HEK293 (cell line): Measurements from ENCODE around the gene FOXP1.

Source experiments
- CTCF ChIA-PET: fragments of 350-600 bp; formaldehyde crosslinking; extraction: SDS; loops from one replicate; lab custom pipeline; 2021; ENCODE audit warnings: antibody characterized with exemption; lab: Yijun Ruan, JAX
- POLR2A ChIA-PET: fragments of 300-600 bp; formaldehyde crosslinking; extraction: SDS; loops from one replicate; lab custom pipeline; 2020; ENCODE audit warnings: antibody characterized with exemption, inconsistent platforms; lab: Yijun Ruan, JAX
- H3K27ac ChIP-seq: fragments of 200-500 bp; sonication (Bioruptor generic); 2 replicates; pipeline ENCODE4 v1.5.1; 2014; ENCODE audit warnings: low read depth, low read length, control low read depth, inconsistent platforms; ENCODE audit errors: extremely low read depth
- H3K36me3 ChIP-seq, 2 experiments: fragments of 200-500 bp in 1 of 2; sonication (Bioruptor generic) in 1 of 2; 1 replicate in 1 of 2; 2 replicates in 1 of 2; pipeline ENCODE4 v1.5.1; 2014 to 2017; ENCODE audit warnings: inconsistent platforms in 2 of 2, low read length in 2 of 2; ENCODE audit not compliant: control insufficient read depth in 2 of 2, insufficient read depth in 1 of 2
- H3K4me1 ChIP-seq: fragments of 200-500 bp; sonication (Bioruptor generic); 2 replicates; pipeline ENCODE4 v1.5.1; 2014; ENCODE audit warnings: mild to moderate bottlenecking, low read length, inconsistent platforms; ENCODE audit not compliant: control insufficient read depth, insufficient read depth
- H3K4me3 ChIP-seq: 2 replicates; pipeline ENCODE4 v1.5.1; 2011; ENCODE audit warnings: low read depth, mild to moderate bottlenecking, control low read depth, low read length, moderate library complexity
- H3K9me3 ChIP-seq: fragments of 200-500 bp; sonication (Bioruptor generic); 2 replicates; pipeline ENCODE4 v1.5.1; 2014; ENCODE audit warnings: low read depth, low read length, inconsistent platforms; ENCODE audit not compliant: control insufficient read depth, insufficient read depth
- BCL6B ChIP-seq: fragments of 450-650 bp; formaldehyde crosslinking; IDR thresholded peaks from 2 replicates; pipeline ENCODE4 v1.5.1; 2017; ENCODE audit warnings: missing biosample characterization, missing genetic modification characterization
- GFI1B ChIP-seq: fragments of 450-650 bp; formaldehyde crosslinking; IDR thresholded peaks from 2 replicates; pipeline ENCODE4 v1.5.1; 2016; ENCODE audit warnings: missing biosample characterization, missing genetic modification characterization
- MEIS1 ChIP-seq: sonication (generic); formaldehyde crosslinking; IDR thresholded peaks from 2 replicates; pipeline ENCODE4 v1.8.1; 2022; ENCODE audit warnings: missing genetic modification reagents, mild to moderate bottlenecking, borderline replicate concordance
- MYNN ChIP-seq: fragments of 450-650 bp; formaldehyde crosslinking; IDR thresholded peaks from 2 replicates; pipeline ENCODE4 v1.5.1; 2016; ENCODE audit warnings: missing biosample characterization, missing genetic modification characterization, borderline replicate concordance
- OSR2 ChIP-seq: fragments of 450-650 bp; formaldehyde crosslinking; IDR thresholded peaks from 2 replicates; pipeline ENCODE4 v1.5.1; 2016; ENCODE audit warnings: missing biosample characterization, missing genetic modification characterization
- SP2 ChIP-seq: fragments of 450-650 bp; formaldehyde crosslinking; IDR thresholded peaks from 2 replicates; pipeline ENCODE4 v1.5.1; 2016; ENCODE audit warnings: missing biosample characterization, missing genetic modification characterization
- ZBTB7A ChIP-seq: fragments of 450-650 bp; formaldehyde crosslinking; IDR thresholded peaks from 2 replicates; pipeline ENCODE4 v1.5.1; 2016; ENCODE audit warnings: low read depth, missing biosample characterization, missing genetic modification characterization
- ZFHX2 ChIP-seq: fragments of 450-650 bp; formaldehyde crosslinking; conservative IDR thresholded peaks from 2 replicates; pipeline ENCODE4 v1.5.1; 2016; ENCODE audit warnings: missing biosample characterization, missing genetic modification characterization
- ZNF211 ChIP-seq: fragments of 450-650 bp; formaldehyde crosslinking; IDR thresholded peaks from 2 replicates; pipeline ENCODE4 v1.5.1; 2016; ENCODE audit warnings: low read depth, missing biosample characterization, missing genetic modification characterization
- ZNF341 ChIP-seq: fragments of 450-650 bp; formaldehyde crosslinking; IDR thresholded peaks from 2 replicates; pipeline ENCODE4; 2016; ENCODE audit warnings: low read depth, missing biosample characterization, missing genetic modification characterization
- ZNF530 ChIP-seq: fragments of 450-650 bp; formaldehyde crosslinking; IDR thresholded peaks from 2 replicates; pipeline ENCODE4 v1.5.1; 2016; ENCODE audit warnings: low read depth, missing biosample characterization, missing genetic modification characterization
- ZNF544 ChIP-seq: fragments of 450-650 bp; formaldehyde crosslinking; IDR thresholded peaks from 2 replicates; pipeline ENCODE4 v1.5.0; 2017; ENCODE audit warnings: missing biosample characterization, missing genetic modification characterization
- ZNF548 ChIP-seq: fragments of 450-650 bp; formaldehyde crosslinking; IDR thresholded peaks from 2 replicates; pipeline ENCODE4 v1.5.1; 2016; ENCODE audit warnings: missing biosample characterization, missing genetic modification characterization
- ZNF558 ChIP-seq: fragments of 450-650 bp; formaldehyde crosslinking; IDR thresholded peaks from 2 replicates; pipeline ENCODE4 v1.5.1; 2016; ENCODE audit warnings: missing biosample characterization, missing genetic modification characterization
- ZNF560 ChIP-seq: fragments of 450-650 bp; formaldehyde crosslinking; IDR thresholded peaks from 2 replicates; pipeline ENCODE4 v1.5.1; 2017; ENCODE audit warnings: missing biosample characterization, missing genetic modification characterization, borderline replicate concordance
- ZNF623 ChIP-seq: fragments of 450-650 bp; formaldehyde crosslinking; IDR thresholded peaks from 2 replicates; pipeline ENCODE4 v1.5.1; 2016; ENCODE audit warnings: missing biosample characterization, missing genetic modification characterization
- ZNF76 ChIP-seq: fragments of 450-650 bp; formaldehyde crosslinking; IDR thresholded peaks from 2 replicates; pipeline ENCODE4; 2016; ENCODE audit warnings: low read depth, missing biosample characterization, missing genetic modification characterization, borderline replicate concordance
- ZSCAN30 ChIP-seq: fragments of 450-650 bp; IDR thresholded peaks from 2 replicates; pipeline ENCODE4 v1.5.1; 2018; ENCODE audit warnings: missing biosample characterization, mild to moderate bottlenecking, missing genetic modification characterization, moderate library complexity
- ZSCAN5A ChIP-seq: fragments of 450-650 bp; formaldehyde crosslinking; IDR thresholded peaks from 2 replicates; pipeline ENCODE4 v1.5.1; 2016; ENCODE audit warnings: missing biosample characterization, missing genetic modification characterization
- TF ChIP-seq, protein P1 (sequence below): fragments of 450-650 bp; formaldehyde crosslinking; IDR thresholded peaks from 2 replicates; pipeline ENCODE4 v1.5.1; 2017; ENCODE audit warnings: missing biosample characterization, missing genetic modification characterization
- TF ChIP-seq, protein P2 (sequence below): fragments of 450-650 bp; formaldehyde crosslinking; conservative IDR thresholded peaks from 2 replicates; pipeline ENCODE4 v1.5.1; 2016; ENCODE audit warnings: low read depth, missing biosample characterization, missing genetic modification characterization

FOXP1 gene

GRCh38 chr3:70982284-70982683 lies 601.2 kb downstream of the FOXP1 start (continued):
- TF ChIP-seq ZNF530 (tag by site-specific recombination) (no peak), ZNF560 (tag by site-specific recombination) (no peak), ZSCAN5A (tag by site-specific recombination) (no peak), ZSCAN30 (tag by site-specific recombination) (no peak), ZBTB7A (tag by site-specific recombination) (no peak), OSR2 (tag by site-specific recombination) (no peak)

GRCh38 chr3:70981231-70981880 lies 602.2 kb downstream of the FOXP1 start:
- ChIA-PET CTCF (no interaction called here), POLR2A (no interaction called here)
- H3K4me3 ChIP-seq = no peak overlapping the region
- H3K4me1 ChIP-seq = peaks cover 10% of the 10 kb centered on the region
- TF ChIP-seq, protein P1, sequence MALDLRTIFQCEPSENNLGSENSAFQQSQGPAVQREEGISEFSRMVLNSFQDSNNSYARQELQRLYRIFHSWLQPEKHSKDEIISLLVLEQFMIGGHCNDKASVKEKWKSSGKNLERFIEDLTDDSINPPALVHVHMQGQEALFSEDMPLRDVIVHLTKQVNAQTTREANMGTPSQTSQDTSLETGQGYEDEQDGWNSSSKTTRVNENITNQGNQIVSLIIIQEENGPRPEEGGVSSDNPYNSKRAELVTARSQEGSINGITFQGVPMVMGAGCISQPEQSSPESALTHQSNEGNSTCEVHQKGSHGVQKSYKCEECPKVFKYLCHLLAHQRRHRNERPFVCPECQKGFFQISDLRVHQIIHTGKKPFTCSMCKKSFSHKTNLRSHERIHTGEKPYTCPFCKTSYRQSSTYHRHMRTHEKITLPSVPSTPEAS (tag by site-specific recombination) = no peak
- TF ChIP-seq SP2 (tag by site-specific recombination) = no peak
- TF ChIP-seq ZNF211 (tag by site-specific recombination) = no peak
- TF ChIP-seq ZNF76 = no peak
- TF ChIP-seq GFI1B = no peak
- TF ChIP-seq, protein P2, sequence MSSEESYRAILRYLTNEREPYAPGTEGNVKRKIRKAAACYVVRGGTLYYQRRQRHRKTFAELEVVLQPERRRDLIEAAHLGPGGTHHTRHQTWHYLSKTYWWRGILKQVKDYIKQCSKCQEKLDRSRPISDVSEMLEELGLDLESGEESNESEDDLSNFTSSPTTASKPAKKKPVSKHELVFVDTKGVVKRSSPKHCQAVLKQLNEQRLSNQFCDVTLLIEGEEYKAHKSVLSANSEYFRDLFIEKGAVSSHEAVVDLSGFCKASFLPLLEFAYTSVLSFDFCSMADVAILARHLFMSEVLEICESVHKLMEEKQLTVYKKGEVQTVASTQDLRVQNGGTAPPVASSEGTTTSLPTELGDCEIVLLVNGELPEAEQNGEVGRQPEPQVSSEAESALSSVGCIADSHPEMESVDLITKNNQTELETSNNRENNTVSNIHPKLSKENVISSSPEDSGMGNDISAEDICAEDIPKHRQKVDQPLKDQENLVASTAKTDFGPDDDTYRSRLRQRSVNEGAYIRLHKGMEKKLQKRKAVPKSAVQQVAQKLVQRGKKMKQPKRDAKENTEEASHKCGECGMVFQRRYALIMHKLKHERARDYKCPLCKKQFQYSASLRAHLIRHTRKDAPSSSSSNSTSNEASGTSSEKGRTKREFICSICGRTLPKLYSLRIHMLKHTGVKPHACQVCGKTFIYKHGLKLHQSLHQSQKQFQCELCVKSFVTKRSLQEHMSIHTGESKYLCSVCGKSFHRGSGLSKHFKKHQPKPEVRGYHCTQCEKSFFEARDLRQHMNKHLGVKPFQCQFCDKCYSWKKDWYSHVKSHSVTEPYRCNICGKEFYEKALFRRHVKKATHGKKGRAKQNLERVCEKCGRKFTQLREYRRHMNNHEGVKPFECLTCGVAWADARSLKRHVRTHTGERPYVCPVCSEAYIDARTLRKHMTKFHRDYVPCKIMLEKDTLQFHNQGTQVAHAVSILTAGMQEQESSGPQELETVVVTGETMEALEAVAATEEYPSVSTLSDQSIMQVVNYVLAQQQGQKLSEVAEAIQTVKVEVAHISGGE = no peak
- TF ChIP-seq MYNN (tag by site-specific recombination) = no peak
- TF ChIP-seq ZNF623 (tag by site-specific recombination) = no peak
- no peak for TF ChIP-seq ZNF558 (tag by site-specific recombination)
- no peak for TF ChIP-seq ZNF548
- TF ChIP-seq ZNF341 = no peak
- no peak for TF ChIP-seq BCL6B (tag by site-specific recombination)
- no peak for TF ChIP-seq ZFHX2 (tag by site-specific recombination)
- TF ChIP-seq MEIS1 (CRISPR knock-in tag) = no peak
- no peak for TF ChIP-seq ZNF544 (tag by site-specific recombination)
- no peaks in the 10 kb centered on the region for H3K9me3 ChIP-seq
- H3K27ac ChIP-seq = no peak overlapping the region
- H3K36me3 ChIP-seq = peaks cover 7 to 31% of the 10 kb centered on the region in 2 experiments; a peak in 2 of 3 replicates
